GM12875 (cell line): ENCODE data around the gene TCHP.

Source experiments
- H3K4me3 ChIP-seq: one replicate; pipeline ENCODE4 v1.5.1; 2011; ENCODE audit warnings: low read depth, low read length, control low read depth
- TF ChIP-seq, protein P1 (sequence below): IDR thresholded peaks from 2 replicates; pipeline ENCODE4 v1.5.1; 2011; ENCODE audit warnings: low read depth, mild to moderate bottlenecking, control low read depth, inconsistent platforms, low read length, moderate library complexity, borderline replicate concordance; ENCODE audit not compliant: insufficient read depth

TCHP gene

DNA sequence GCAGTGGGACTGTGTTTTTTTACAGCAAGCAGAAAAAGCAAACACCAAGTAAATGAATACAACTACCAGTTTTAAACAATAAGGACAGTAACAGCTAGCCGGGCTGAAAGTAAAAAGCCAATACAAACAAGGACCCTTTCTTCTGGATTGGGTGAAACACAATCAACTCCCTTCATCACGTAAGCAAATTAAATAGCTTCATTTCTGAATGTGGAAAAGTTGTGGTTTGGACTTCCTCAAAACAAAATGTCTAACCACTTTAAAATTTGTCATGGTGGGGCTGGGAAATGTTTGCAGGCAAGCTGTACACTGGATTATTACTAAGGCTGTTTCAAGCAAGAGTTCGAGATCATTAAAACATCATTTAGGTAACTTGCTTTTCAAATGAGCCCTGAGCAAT, 47.4 kb downstream of the TCHP start:
- TF ChIP-seq, protein P1, sequence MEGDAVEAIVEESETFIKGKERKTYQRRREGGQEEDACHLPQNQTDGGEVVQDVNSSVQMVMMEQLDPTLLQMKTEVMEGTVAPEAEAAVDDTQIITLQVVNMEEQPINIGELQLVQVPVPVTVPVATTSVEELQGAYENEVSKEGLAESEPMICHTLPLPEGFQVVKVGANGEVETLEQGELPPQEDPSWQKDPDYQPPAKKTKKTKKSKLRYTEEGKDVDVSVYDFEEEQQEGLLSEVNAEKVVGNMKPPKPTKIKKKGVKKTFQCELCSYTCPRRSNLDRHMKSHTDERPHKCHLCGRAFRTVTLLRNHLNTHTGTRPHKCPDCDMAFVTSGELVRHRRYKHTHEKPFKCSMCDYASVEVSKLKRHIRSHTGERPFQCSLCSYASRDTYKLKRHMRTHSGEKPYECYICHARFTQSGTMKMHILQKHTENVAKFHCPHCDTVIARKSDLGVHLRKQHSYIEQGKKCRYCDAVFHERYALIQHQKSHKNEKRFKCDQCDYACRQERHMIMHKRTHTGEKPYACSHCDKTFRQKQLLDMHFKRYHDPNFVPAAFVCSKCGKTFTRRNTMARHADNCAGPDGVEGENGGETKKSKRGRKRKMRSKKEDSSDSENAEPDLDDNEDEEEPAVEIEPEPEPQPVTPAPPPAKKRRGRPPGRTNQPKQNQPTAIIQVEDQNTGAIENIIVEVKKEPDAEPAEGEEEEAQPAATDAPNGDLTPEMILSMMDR, result no peak
- H3K4me3 ChIP-seq, result no peak overlapping the region

DNA sequence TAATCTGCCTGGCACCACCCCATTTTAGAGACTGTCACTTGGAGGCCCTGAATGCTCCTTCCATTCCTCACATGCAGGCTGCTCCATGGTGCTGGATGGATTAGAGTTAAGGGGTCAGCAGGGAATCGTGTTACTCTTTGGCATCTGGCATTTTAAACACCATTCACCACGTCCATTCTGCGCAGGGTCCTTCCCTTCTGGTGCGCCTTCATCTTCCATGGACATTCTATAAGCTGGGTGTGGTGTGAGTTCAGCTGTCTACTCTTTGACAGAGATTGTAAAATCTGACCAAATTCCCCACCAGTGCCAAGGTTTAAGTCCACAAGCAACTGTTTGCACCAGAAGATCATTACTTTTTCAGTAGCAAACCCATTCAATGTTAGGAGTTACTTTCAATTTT, 48.3 kb downstream of the TCHP start:
- TF ChIP-seq, protein P1, result no peak
- H3K4me3 ChIP-seq, result no peak overlapping the region

DNA sequence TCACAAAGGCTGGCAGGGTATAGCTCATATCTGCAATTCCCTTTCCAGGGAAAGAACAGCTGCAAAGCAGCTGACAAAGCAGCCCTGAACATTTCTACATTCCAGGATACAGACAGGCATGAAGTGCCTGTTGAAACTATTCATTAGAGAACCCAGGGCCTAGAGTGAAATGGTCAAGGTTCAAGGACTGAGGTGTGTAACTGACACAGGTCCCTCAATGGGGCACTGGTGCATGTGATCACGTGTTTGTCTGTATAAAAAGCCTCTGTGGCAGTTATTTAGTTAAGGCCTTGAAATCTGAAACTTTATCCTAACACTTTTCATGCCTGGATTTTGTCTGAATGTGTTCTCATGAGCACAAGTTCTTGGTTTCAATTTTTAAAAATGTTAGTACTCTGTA, 49.0 kb downstream of the TCHP start:
- H3K4me3 ChIP-seq, result no peak overlapping the region
- TF ChIP-seq, protein P1, result no peak

DNA sequence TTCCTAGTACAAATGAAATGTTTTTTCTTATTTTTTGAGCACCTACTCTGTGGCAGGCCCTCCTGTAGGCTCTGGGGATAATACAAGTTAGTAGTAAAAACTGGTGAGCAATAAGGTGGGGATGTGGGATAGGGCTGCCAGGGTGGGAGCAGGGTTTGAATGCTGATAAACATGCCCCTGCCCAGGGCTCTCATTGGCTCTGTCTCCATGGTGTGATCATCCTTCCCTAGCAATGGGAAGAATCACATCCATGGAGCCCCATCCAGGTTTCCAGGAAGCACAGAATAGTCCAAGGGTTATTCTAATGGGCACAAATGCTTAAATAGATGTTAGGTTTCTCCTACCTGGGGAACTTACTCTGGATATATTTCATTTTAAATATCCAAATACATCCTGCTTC, 50.6 kb downstream of the TCHP start:
- TF ChIP-seq, protein P1, result no peak

DNA sequence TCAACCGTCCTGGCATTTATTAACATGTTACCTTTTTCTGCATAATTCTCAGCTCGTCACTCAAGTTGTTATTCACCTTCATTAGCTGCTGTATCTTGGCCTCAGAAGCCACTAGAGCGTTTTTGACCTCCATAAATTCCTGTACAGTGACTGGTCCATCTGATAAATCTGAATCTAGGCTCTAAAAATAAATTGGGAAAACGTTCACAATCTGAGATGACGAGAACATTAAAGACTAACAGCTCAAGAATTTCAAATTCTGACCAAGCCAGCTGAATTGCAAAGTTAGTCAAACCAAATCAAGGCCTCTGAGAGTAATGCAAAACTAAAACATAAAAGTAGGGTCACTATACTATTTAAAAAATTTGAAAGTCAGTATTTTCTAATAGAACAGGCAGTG, 51.1 kb downstream of the TCHP start:
- TF ChIP-seq, protein P1, result no peak
- H3K4me3 ChIP-seq, result no peak overlapping the region

More for the DNA sequence above, 50.6 kb downstream of the TCHP start:
- no peak overlapping the region for H3K4me3 ChIP-seq

DNA sequence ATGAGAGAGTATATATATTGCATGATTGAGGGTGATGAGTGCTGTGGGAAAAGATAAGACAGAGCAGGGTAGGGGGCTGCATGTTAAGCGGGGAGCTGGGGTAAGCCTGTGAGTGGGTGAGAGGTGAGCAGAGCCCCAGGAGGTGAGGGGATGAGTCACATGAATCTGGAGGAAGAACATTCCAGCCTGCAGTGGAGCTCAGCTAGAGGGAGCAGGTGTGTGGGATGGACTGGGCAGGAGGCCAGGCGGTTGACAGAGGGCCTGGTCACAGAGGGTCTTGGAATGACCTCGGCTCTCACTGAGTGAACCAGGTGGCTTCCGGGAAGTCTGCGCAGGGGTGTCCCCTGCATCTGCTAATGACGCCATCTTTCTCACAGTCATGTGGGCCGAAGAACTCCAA, 51.7 kb downstream of the TCHP start:
- TF ChIP-seq, protein P1, result no peak
- H3K4me3 ChIP-seq, result no peak overlapping the region

DNA sequence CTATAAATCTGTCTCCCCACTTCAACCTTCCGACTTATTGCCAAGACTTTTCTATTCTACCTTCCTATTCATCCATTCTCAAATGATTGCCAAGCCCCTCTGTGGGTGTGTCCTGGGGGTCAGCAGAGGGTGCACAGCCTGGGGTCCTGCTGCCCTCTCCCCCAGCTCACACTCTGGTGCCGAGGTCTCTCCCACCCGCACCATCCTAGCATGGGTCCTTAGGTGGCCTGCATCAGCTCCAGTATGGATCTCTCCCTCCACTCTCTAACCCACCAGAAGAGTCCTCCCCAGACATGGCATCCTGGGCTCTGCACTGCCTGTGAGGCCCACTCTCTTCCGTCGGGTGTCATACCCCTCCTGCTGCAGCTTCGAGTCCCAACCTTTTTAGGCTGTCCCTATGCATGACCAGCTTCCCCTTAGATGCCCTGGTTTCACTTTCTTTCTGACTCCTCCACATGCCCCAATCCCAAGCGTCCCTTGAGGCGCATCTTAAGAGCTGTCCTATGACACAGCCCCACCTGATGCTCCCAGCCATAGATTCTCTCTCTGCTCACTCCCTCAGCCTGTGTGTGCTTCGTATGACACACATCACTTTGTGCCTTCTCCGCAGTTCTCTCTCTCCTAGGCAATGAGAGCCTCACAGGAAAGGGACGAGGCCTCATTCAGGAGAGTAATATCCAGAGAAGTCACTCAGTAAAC, 52.2 kb downstream of the TCHP start:
- TF ChIP-seq, protein P1, result no peak
- H3K4me3 ChIP-seq, result no peak overlapping the region
